GM12875 (cell line): ENCODE measurements around the gene ALPG.
"Not testable (repeated sequence)": the region's sequence is repeated elsewhere in the genome, so short reads cannot be mapped to it uniquely, and the experiment has no call there.

Experiments used
- H3K4me3 ChIP-seq: one replicate; pipeline ENCODE4 v1.5.1; 2011; ENCODE audit warnings: low read depth, low read length, control low read depth
- CTCF ChIP-seq: IDR thresholded peaks from 2 replicates; pipeline ENCODE4 v1.5.1; 2011; ENCODE audit warnings: low read depth, mild to moderate bottlenecking, control low read depth, inconsistent platforms, low read length, moderate library complexity, borderline replicate concordance; ENCODE audit not compliant: insufficient read depth

Gene ALPG

GRCh38 chr2:232386740-232387450, 19.7 kb upstream of the ALPG start:
- H3K4me3 ChIP-seq: no peak overlapping the region
- no peak for TF ChIP-seq CTCF

GRCh38 chr2:232387451-232388171, 19.0 kb upstream of the ALPG start:
- H3K4me3 ChIP-seq: no peak overlapping the region
- TF ChIP-seq CTCF: no peak

- H3K4me3 ChIP-seq: no peak overlapping the region
- no peak for TF ChIP-seq CTCF
Measured at GRCh38 chr2:232388324-232388891, 18.2 kb upstream of the ALPG start.

- no peak overlapping the region for H3K4me3 ChIP-seq
- TF ChIP-seq CTCF: no peak
Measured at GRCh38 chr2:232389327-232389726, 17.3 kb upstream of the ALPG start.

- no peak for TF ChIP-seq CTCF
- no peak overlapping the region for H3K4me3 ChIP-seq
Measured at GRCh38 chr2:232390661-232391060, 16.0 kb upstream of the ALPG start.

- TF ChIP-seq CTCF: no peak
Measured at GRCh38 chr2:232393556-232393955, 13.1 kb upstream of the ALPG start.

GRCh38 chr2:232394431-232394830, 12.2 kb upstream of the ALPG start:
- not testable (repeated sequence) for H3K4me3 ChIP-seq

More at GRCh38 chr2:232393556-232393955, 13.1 kb upstream of the ALPG start:
- H3K4me3 ChIP-seq: no peak overlapping the region
